Measurements from ENCODE around the gene RSAD2.
A peak's percentile ranks its signal among the peaks of the same experiment; 100 is the strongest.
"Not testable (repeated sequence)": the region's sequence is repeated elsewhere in the genome, so short reads cannot be mapped to it uniquely, and the experiment has no call there.

The RSAD2 gene

DNA sequence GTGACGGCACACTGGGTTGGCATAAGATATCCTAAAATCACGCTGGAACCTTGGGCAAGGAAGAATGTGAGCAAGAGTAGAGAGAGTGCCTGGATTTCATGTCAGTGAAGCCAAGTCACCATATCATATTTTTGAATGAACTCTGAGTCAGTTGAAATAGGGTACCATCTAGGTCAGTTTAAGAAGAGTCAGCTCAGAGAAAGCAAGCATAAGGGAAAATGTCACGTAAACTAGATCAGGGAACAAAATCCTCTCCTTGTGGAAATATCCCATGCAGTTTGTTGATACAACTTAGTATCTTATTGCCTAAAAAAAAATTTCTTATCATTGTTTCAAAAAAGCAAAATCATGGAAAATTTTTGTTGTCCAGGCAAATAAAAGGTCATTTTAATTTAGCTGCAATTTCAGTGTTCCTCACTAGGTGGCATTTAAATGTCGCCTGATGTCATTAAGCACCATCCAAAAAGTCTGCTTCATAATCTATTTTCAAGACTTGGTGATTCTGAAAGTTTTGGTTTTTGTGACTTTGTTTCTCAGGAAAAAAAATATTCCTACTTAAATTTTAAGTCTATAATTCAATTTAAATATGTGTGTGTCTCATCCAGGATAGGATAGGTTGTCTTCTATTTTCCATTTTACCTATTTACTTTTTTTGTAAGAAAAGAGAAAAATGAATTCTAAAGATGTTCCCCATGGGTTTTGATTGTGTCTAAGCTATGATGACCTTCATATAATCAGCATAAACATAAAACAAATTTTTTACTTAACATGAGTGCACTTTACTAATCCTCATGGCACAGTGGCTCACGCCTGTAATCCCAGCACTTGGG lies 19.6 kb downstream of the RSAD2 start:
- POLR2A ChIA-PET = no interaction called here
- Histone ChIP-seq H3K4me3 (ENCODE audit: low read depth, low read length) (no peak overlapping the region), H3K4me1 (ENCODE audit: control insufficient read depth, insufficient read depth, low read length) (no peaks in the 10 kb centered on the region), H3K9me3 (ENCODE audit: control insufficient read depth, insufficient read depth, low read depth, low read length) (no peaks in the 10 kb centered on the region), H3K36me3 (ENCODE audit: control insufficient read depth in 2 of 2, insufficient read depth in 1 of 2, low read length in 2 of 2) (no peaks in the 10 kb centered on the region), H3K27ac (ENCODE audit: extremely low read depth, low read depth, low read length) (no peak overlapping the region)
- CTCF ChIA-PET = interaction anchor here (0.6 to 3.4 kb wide), 16 partner anchors 9 to 1085 kb away, joined by 3 to 35 read pairs (median 3); partner anchors contain the start of gene CMPK2
- peak; percentile 53 for TF ChIP-seq ZNF654 (tag by site-specific recombination; IDR thresholded peaks at IDR 0.05; ENCODE audit: low read depth)
- TF ChIP-seq ZNF626 (tag by site-specific recombination; IDR thresholded peaks at IDR 0.05) = no peak

- POLR2A ChIA-PET; H3K4me3 ChIP-seq (ENCODE audit: low read depth, low read length); H3K36me3 ChIP-seq (ENCODE audit: control insufficient read depth in 2 of 2, insufficient read depth in 1 of 2, low read length in 2 of 2); H3K4me1 ChIP-seq (ENCODE audit: control insufficient read depth, insufficient read depth, low read length); H3K27ac ChIP-seq (ENCODE audit: extremely low read depth, low read depth, low read length); H3K9me3 ChIP-seq (ENCODE audit: control insufficient read depth, insufficient read depth, low read depth, low read length): not testable (repeated sequence)
- CTCF ChIA-PET = interaction anchor here (0.7 to 0.8 kb wide), 3 partner anchors 126 to 1537 kb away, joined by 3 read pairs; no protein-coding TSS in a partner anchor
These were observed 25.0 kb downstream of the RSAD2 start for GRCh38 chr2:6902581-6902980.

DNA sequence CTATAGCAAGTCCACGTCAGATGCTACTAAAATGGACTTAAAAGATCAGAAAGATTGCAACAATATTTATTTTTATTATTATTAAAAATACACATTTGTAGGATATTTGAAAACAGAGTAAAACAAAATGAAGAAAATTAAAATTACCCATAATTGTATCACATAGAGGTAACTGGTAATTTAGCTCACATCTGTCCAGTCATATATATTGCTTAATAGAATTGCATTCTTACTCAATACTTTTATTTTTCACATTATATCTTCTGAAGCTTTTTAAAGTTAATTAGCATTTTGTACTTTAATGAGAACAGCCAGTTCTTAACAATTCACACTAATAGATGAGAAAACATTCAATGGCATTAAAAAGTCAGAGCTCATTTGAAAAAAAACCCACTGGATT lies 28.1 kb downstream of the RSAD2 start:
- TF ChIP-seq YY1 (tag by site-specific recombination; IDR thresholded peaks at IDR 0.05) (no peak), ZNF514 (tag by site-specific recombination; IDR thresholded peaks at IDR 0.05) (no peak), HOXC10 (CRISPR knock-in tag; IDR thresholded peaks at IDR 0.05) (no peak), ZNF701 (tag by site-specific recombination; IDR thresholded peaks at IDR 0.05) (no peak), SP3 (tag by site-specific recombination; IDR thresholded peaks at IDR 0.05) (no peak), ZNF10 (tag by site-specific recombination; IDR thresholded peaks at IDR 0.05) (no peak), ZSCAN30 (tag by site-specific recombination; IDR thresholded peaks at IDR 0.05) (no peak), ZNF660 (tag by site-specific recombination; IDR thresholded peaks at IDR 0.05) (no peak), ZNF791 (tag by site-specific recombination; IDR thresholded peaks at IDR 0.05) (no peak), BCL11B (tag by site-specific recombination; IDR thresholded peaks at IDR 0.05; ENCODE audit: low read depth) (no peak), ZXDB (tag by site-specific recombination; IDR thresholded peaks at IDR 0.05) (no peak), ZNF596 (tag by site-specific recombination; IDR thresholded peaks at IDR 0.05) (no peak), ZNF169 (tag by site-specific recombination; IDR thresholded peaks at IDR 0.05) (no peak), ZBTB48 (tag by site-specific recombination; IDR thresholded peaks at IDR 0.05) (no peak), ZNF548 (tag by site-specific recombination; IDR thresholded peaks at IDR 0.05) (no peak), TRIM28 (IDR thresholded peaks at IDR 0.05; ENCODE audit: borderline replicate concordance, low read length) (no peak)
- Histone ChIP-seq H3K4me3 (ENCODE audit: low read depth, low read length) (no peak overlapping the region), H3K9me3 (ENCODE audit: control insufficient read depth, insufficient read depth, low read depth, low read length) (no peaks in the 10 kb centered on the region), H3K36me3 (ENCODE audit: control insufficient read depth in 2 of 2, insufficient read depth in 1 of 2, low read length in 2 of 2) (no peaks in the 10 kb centered on the region), H3K27ac (ENCODE audit: extremely low read depth, low read depth, low read length) (no peak overlapping the region), H3K4me1 (ENCODE audit: control insufficient read depth, insufficient read depth, low read length) (no peaks in the 10 kb centered on the region)
- POLR2A ChIA-PET = no interaction called here
- CTCF ChIA-PET = interaction anchor here (0.8 to 4.8 kb wide), 7 partner anchors 8 to 139 kb away, joined by 3 to 35 read pairs (median 4); no protein-coding TSS in a partner anchor

DNA sequence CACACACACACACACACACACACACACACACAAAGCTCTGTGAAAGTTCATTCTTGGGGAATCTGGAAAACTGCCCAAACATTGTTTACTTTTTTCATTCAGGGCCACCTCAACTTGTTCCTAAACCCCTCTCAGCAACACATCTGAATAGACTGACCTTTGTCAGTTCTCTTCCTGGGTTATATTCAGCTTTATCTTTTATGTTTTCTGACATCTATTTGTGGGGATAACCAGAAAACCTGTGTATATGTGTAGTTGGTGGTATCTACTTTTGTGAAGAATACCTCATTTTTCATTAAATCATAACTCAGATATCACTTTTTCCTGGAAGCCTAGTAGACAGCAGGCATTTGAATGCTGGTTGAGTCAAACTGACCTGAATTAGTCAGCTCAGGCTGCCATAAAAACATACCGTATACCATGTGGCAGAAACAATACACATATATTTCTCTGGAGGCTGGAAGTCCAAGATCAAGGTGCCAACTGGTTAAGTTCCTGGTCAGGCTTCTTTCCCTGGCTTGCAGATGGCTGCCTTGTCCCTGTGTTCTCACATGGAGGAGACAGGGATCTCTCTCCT lies 28.7 kb downstream of the RSAD2 start:
- Histone ChIP-seq H3K4me1 (ENCODE audit: control insufficient read depth, insufficient read depth, low read length) (no peaks in the 10 kb centered on the region), H3K36me3 (ENCODE audit: control insufficient read depth in 2 of 2, insufficient read depth in 1 of 2, low read length in 2 of 2) (no peaks in the 10 kb centered on the region), H3K4me3 (ENCODE audit: low read depth, low read length) (no peak overlapping the region), H3K27ac (ENCODE audit: extremely low read depth, low read depth, low read length) (no peak overlapping the region), H3K9me3 (ENCODE audit: control insufficient read depth, insufficient read depth, low read depth, low read length) (no peaks in the 10 kb centered on the region)
- ChIA-PET POLR2A (no interaction called here), CTCF (interaction anchor here (0.8 to 4.8 kb wide), 7 partner anchors 9 to 138 kb away, joined by 3 to 35 read pairs (median 4); no protein-coding TSS in a partner anchor)
- no peak for TF ChIP-seq ZNF354C (tag by site-specific recombination; IDR thresholded peaks at IDR 0.05; ENCODE audit: borderline replicate concordance, low read depth)
- TF ChIP-seq ZBTB8A (tag by site-specific recombination; IDR thresholded peaks at IDR 0.05) = no peak
- no peak for TF ChIP-seq ZNF280C (tag by site-specific recombination; IDR thresholded peaks at IDR 0.05)
